NB4 (cell line): ENCODE data around the gene KIF9.

Source experiments
- DNase-seq: peaks from one replicate; pipeline ENCODE4 v3.0.0; 2010; ENCODE audit warnings: low read depth
- H3K4me3 ChIP-seq: one replicate; pipeline ENCODE4 v1.5.1; 2011; ENCODE audit warnings: mild to moderate bottlenecking, low read depth, low read length, moderate library complexity
- MYC ChIP-seq: IDR thresholded peaks from 2 replicates; pipeline ENCODE4 v1.6.1; 2011; ENCODE audit warnings: low read depth, low read length
- POLR2A ChIP-seq: IDR thresholded peaks from 2 replicates; pipeline ENCODE4 v1.6.1; 2011; ENCODE audit warnings: mild to moderate bottlenecking; ENCODE audit not compliant: insufficient read length; ENCODE audit errors: extremely low read depth
- TF ChIP-seq, protein P1 (sequence below): IDR thresholded peaks from one replicate; pipeline ENCODE4 v1.5.1; 2012; ENCODE audit warnings: low read depth, low read length
- TF ChIP-seq, protein P2 (sequence below): IDR thresholded peaks from 2 replicates; pipeline ENCODE4 v1.6.1; 2011; ENCODE audit warnings: low read depth, low read length

The KIF9 gene

DNA sequence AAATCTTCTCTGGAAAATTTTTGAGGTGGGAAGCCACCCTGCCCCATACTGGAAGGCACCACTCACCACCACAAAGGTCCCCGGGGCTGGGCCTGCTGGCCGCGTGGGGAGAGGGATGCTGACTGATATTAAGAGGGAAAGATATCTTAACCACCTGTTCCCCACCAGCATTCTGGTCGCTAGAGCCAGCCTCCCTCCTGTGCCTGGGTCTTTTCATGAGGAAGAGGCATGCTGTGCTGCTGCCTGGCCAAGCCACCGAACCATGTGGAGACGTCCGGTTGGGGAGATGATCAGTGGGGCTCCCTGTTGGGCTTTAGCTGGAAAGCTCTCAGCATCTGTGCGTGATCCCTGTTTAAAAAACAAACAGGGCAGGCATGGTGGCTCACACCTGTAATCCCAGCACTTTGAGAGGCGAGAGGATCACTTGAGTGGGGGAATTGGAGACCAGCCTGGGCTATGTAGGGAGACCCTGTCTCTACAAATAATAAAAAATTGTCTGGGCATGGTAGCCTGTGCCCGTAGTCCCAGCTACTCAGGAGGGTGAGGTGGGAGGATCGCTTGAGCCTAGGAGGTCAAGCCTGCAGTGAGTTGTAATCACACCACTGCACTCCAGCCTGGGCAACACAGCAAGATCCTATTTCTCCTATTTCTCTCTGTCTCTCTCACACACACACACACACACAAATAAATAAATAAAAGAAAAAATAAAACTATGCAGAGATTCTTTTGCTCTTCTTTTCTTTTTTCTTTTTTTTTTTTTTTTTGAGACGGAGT is 1.2 kb upstream of the KIF9 start:
- DNase-seq = peak; percentile 60
- peak overlapping the region; percentile 92 for H3K4me3 ChIP-seq
- TF ChIP-seq POLR2A (no peak), MYC (peak; percentile 47; the same call in 1 of the 2 replicates)
- TF ChIP-seq, protein P1, sequence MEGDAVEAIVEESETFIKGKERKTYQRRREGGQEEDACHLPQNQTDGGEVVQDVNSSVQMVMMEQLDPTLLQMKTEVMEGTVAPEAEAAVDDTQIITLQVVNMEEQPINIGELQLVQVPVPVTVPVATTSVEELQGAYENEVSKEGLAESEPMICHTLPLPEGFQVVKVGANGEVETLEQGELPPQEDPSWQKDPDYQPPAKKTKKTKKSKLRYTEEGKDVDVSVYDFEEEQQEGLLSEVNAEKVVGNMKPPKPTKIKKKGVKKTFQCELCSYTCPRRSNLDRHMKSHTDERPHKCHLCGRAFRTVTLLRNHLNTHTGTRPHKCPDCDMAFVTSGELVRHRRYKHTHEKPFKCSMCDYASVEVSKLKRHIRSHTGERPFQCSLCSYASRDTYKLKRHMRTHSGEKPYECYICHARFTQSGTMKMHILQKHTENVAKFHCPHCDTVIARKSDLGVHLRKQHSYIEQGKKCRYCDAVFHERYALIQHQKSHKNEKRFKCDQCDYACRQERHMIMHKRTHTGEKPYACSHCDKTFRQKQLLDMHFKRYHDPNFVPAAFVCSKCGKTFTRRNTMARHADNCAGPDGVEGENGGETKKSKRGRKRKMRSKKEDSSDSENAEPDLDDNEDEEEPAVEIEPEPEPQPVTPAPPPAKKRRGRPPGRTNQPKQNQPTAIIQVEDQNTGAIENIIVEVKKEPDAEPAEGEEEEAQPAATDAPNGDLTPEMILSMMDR = no peak
- TF ChIP-seq, protein P2, sequence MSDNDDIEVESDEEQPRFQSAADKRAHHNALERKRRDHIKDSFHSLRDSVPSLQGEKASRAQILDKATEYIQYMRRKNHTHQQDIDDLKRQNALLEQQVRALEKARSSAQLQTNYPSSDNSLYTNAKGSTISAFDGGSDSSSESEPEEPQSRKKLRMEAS = peak; percentile 61

DNA sequence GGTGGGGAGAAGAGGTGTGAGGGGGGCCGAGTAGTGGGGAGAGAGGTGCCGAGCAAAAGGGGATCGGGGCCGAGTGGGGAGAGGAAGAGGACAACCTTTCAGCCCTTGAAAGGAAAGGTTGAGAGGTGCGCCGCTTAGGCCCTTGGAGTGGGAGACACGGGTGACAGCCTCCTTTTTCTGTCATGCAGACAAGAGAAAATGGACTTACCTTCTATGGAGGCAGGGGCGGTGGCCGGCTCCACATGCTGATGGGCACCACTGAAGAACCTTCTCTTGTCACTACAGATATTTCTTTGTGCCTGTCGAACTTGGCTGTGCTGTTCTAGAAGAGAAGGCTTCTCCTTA is 566 bp upstream of the KIF9 start:
- peak; percentile 48 for DNase-seq
- TF ChIP-seq POLR2A (no peak), MYC (no peak)
- TF ChIP-seq, protein P1 = no peak
- TF ChIP-seq, protein P2 = no peak

DNA sequence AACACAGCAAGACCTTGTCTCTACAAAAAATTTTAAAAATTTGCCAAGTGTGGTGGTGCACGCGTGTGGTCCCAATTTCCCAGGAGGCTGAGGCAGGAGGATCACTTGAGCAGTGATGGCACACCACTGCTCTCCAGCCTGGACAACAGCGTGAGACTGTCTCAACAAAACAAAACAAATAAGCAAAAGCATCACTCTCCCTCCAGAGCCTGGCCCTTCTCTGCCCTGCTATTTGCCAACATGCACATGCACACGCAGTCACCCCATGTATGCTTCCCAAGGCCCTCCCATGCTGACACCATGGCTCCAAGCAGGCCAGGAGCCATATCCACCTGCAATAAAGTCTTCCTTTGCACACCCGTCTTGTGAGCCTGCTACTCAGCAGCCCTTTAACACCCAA is 2.1 kb downstream of the KIF9 start:
- no peak overlapping the region for H3K4me3 ChIP-seq
- TF ChIP-seq MYC (no peak), POLR2A (no peak)
- TF ChIP-seq, protein P2 = no peak
- TF ChIP-seq, protein P1 = no peak
- no peak for DNase-seq

More for the DNA sequence above, 566 bp upstream of the KIF9 start:
- peak overlapping the region; percentile 92 for H3K4me3 ChIP-seq

DNA sequence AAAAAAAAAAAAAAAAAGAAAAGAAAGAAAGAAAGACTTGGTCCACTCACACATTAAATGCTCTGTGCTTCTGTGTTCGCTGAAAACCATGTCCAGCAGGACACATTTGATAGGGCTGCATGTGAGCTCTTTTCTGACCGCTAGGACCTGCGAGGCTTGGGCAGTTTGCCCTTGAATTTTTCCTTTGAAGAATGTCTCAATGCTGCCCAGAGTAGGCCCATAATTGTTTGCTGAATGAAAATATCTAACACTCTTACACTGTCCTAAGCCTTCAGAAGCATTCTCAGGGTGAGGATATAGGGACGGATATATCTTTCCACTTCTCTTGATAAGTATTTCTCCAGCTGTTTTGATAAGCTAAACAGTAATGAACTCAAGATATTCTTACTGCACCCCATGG is 6.0 kb downstream of the KIF9 start:
- DNase-seq = no peak
- H3K4me3 ChIP-seq = no peak overlapping the region
- TF ChIP-seq POLR2A = no peak
- no peak for TF ChIP-seq MYC
- TF ChIP-seq, protein P1 = no peak
- TF ChIP-seq, protein P2 = no peak

DNA sequence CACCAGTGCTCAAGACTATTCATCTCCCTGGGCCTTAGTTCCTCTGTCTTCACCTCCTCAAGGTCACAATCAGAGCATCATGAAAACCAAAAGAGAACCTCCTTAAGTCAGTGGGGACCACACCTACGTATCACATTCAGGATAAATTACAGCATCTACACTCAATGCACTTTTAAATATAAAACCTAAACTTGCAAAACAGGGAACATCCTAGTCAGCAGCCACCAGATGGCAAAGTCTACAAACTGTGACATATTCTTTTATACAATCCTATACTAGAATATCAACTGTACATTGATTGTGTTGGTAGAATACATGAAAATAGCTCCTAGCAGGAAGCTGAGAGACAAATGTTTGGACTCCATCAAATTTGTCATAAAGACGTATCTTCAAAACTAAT is 7.9 kb downstream of the KIF9 start:
- TF ChIP-seq MYC (no peak), POLR2A (no peak)
- TF ChIP-seq, protein P1 = no peak
- TF ChIP-seq, protein P2 = no peak
- no peak overlapping the region for H3K4me3 ChIP-seq
- no peak for DNase-seq

DNA sequence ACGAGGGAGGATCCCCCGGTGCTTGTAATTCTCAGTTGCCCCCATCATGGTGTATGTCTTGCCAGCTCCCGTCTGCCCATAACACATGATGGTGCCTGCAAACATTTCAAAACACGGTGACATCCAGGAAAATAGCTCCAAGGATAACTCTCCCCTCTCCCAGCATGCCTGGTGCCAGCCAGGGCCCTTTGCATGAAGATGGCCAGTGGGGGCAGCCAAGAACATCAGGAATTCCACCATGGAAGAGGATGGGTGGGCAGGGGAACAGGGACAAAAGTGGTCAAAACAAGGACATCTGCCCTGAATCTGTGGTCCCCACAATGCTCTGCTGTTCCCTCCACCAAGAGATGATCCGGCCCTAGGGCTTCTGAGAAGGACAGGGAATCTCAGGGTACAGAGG is 9.0 kb downstream of the KIF9 start:
- TF ChIP-seq, protein P2 = no peak
- TF ChIP-seq MYC (no peak), POLR2A (no peak)
- TF ChIP-seq, protein P1 = no peak
- no peak overlapping the region for H3K4me3 ChIP-seq
- DNase-seq = no peak
